HUES64 (cell line): ENCODE data around the gene STARD3.

Experiments
- H3K27ac ChIP-seq: 2 replicates; pipeline ENCODE4 v1.7.0; 2013; ENCODE audit warnings: low read depth, low read length, inconsistent platforms
- H3K27me3 ChIP-seq: 2 replicates; pipeline ENCODE4 v1.6.1; 2013; ENCODE audit warnings: mild to moderate bottlenecking, low read length; ENCODE audit not compliant: insufficient read depth
- H3K36me3 ChIP-seq: 2 replicates; pipeline ENCODE4 v1.6.1; 2013; ENCODE audit warnings: mild to moderate bottlenecking, low read length; ENCODE audit not compliant: insufficient read depth
- H3K4me1 ChIP-seq: 2 replicates; pipeline ENCODE4 v1.6.1; 2013; ENCODE audit warnings: mild to moderate bottlenecking, low read length, moderate library complexity; ENCODE audit not compliant: insufficient read depth
- H3K4me3 ChIP-seq: 2 replicates; pipeline ENCODE4 v1.5.1; 2013; ENCODE audit warnings: mild to moderate bottlenecking, low read length, moderate library complexity
- H3K9ac ChIP-seq: 2 replicates; pipeline ENCODE4 v1.6.1; 2013; ENCODE audit warnings: mild to moderate bottlenecking, low read depth, low read length
- H3K9me3 ChIP-seq: 2 replicates; pipeline ENCODE4 v1.6.1; 2013; ENCODE audit warnings: low read depth, low read length; ENCODE audit not compliant: insufficient read depth
- WGBS: fragments of 150-250, 120-280 bp; methylation state at CpG from one replicate; pipeline ENCODE4 v1.1.7; 2013; ENCODE audit warnings: missing lambda C conversion rate; 5-methylcytosine and 5-hydroxymethylcytosine counted together

The STARD3 gene

GRCh38 chr17:39665642-39666224, 28.8 kb downstream of the STARD3 start:
- Histone ChIP-seq H3K4me1 (peaks cover 21% of the 10 kb centered on the region), H3K27me3 (peaks cover 44% of the 10 kb centered on the region), H3K36me3 (0 out of 2 replicates have a peak, but pooled peaks cover 5% of the 10 kb centered on the region), H3K27ac (no peak overlapping the region), H3K4me3 (no peak overlapping the region), H3K9ac (no peak overlapping the region), H3K9me3 (no peaks in the 10 kb centered on the region)
- 69% methylated on average over 17 of the region's 17 CpGs for WGBS

GRCh38 chr17:39666231-39666600, 29.3 kb downstream of the STARD3 start:
- 0 out of 2 replicates have a peak, but pooled peaks cover 1% of the 10 kb centered on the region for H3K36me3 ChIP-seq
- H3K27ac ChIP-seq = no peak overlapping the region
- WGBS = 58% methylated on average over 2 of the region's 2 CpGs
- no peak overlapping the region for H3K9ac ChIP-seq
- peaks cover 21% of the 10 kb centered on the region for H3K4me1 ChIP-seq
- peaks cover 44% of the 10 kb centered on the region for H3K27me3 ChIP-seq
- H3K9me3 ChIP-seq = no peaks in the 10 kb centered on the region
- no peak overlapping the region for H3K4me3 ChIP-seq

GRCh38 chr17:39666601-39667261, 29.8 kb downstream of the STARD3 start:
- Histone ChIP-seq H3K27ac (no peak overlapping the region), H3K9me3 (no peaks in the 10 kb centered on the region), H3K4me3 (peak overlapping the region; percentile 54; the same call in 1 of the 2 replicates), H3K36me3 (no peaks in the 10 kb centered on the region), H3K4me1 (peaks cover 21% of the 10 kb centered on the region), H3K9ac (no peak overlapping the region), H3K27me3 (peaks cover 44% of the 10 kb centered on the region)
- 73% methylated on average over 11 of the region's 11 CpGs for WGBS

GRCh38 chr17:39667262-39667944, 30.5 kb downstream of the STARD3 start:
- H3K27ac ChIP-seq = no peak overlapping the region
- H3K27me3 ChIP-seq = peaks cover 44% of the 10 kb centered on the region
- WGBS = 4% methylated on average over 49 of the region's 49 CpGs
- H3K36me3 ChIP-seq = no peaks in the 10 kb centered on the region
- no peaks in the 10 kb centered on the region for H3K9me3 ChIP-seq
- H3K9ac ChIP-seq = no peak overlapping the region
- H3K4me1 ChIP-seq = peaks cover 21% of the 10 kb centered on the region
- peak overlapping the region; percentile 54 for H3K4me3 ChIP-seq

GRCh38 chr17:39667945-39668924, 31.3 kb downstream of the STARD3 start, which contains the start of gene PNMT:
Gene PNMT, plus strand, starts transcription at chr17:39668453. Its CDS starts 23 bp downstream, at chr17:39668476.
- H3K4me3 ChIP-seq = peak within 1 kb of the TSS; percentile 54
- no peaks in the 10 kb centered on the region for H3K9me3 ChIP-seq
- peak within 1 kb of the TSS; percentile 55; the same call in 1 of the 2 replicates for H3K9ac ChIP-seq
- 2% methylated on average over 85 of the region's 85 CpGs for WGBS
- no peaks in the 10 kb centered on the region for H3K36me3 ChIP-seq
- peaks cover 17% of the 10 kb centered on the region for H3K4me1 ChIP-seq
- H3K27ac ChIP-seq = no peak within 1 kb of the TSS
- peaks cover 44% of the 10 kb centered on the region for H3K27me3 ChIP-seq

- Histone ChIP-seq H3K27me3 (peaks cover 44% of the 10 kb centered on the region), H3K9me3 (no peaks in the 10 kb centered on the region), H3K4me3 (no peak overlapping the region), H3K9ac (no peak overlapping the region), H3K4me1 (0 out of 2 replicates have a peak, but pooled peaks cover under 1% of the 10 kb centered on the region), H3K27ac (no peak overlapping the region), H3K36me3 (no peaks in the 10 kb centered on the region)
- 93% methylated on average over 23 of the region's 23 CpGs for WGBS
These were observed 33.2 kb downstream of the STARD3 start for GRCh38 chr17:39669897-39670735.

- H3K4me1 ChIP-seq = no peaks in the 10 kb centered on the region
- H3K9ac ChIP-seq = no peak overlapping the region
- WGBS = 78% methylated on average over 4 of the region's 4 CpGs
- H3K27ac ChIP-seq = no peak overlapping the region
- peaks cover 41% of the 10 kb centered on the region for H3K27me3 ChIP-seq
- H3K9me3 ChIP-seq = no peaks in the 10 kb centered on the region
- no peaks in the 10 kb centered on the region for H3K36me3 ChIP-seq
- no peak overlapping the region for H3K4me3 ChIP-seq
These were observed 33.8 kb downstream of the STARD3 start for GRCh38 chr17:39670746-39671145.

GRCh38 chr17:39671651-39672521, 34.9 kb downstream of the STARD3 start:
- H3K4me3 ChIP-seq = no peak overlapping the region
- 78% methylated on average over 19 of the region's 19 CpGs for WGBS
- H3K27me3 ChIP-seq = peaks cover 30% of the 10 kb centered on the region
- H3K27ac ChIP-seq = no peak overlapping the region
- no peaks in the 10 kb centered on the region for H3K4me1 ChIP-seq
- H3K9ac ChIP-seq = no peak overlapping the region
- H3K9me3 ChIP-seq = no peaks in the 10 kb centered on the region
- peaks cover 5% of the 10 kb centered on the region; the same call in 1 of the 2 replicates for H3K36me3 ChIP-seq

- H3K4me1 ChIP-seq = no peaks in the 10 kb centered on the region
- peaks cover 22% of the 10 kb centered on the region for H3K27me3 ChIP-seq
- H3K36me3 ChIP-seq = peaks cover 7% of the 10 kb centered on the region; the same call in 1 of the 2 replicates
- H3K9ac ChIP-seq = no peak overlapping the region
- H3K9me3 ChIP-seq = no peaks in the 10 kb centered on the region
- WGBS = 91% methylated on average over 15 of the region's 15 CpGs
- H3K27ac ChIP-seq = no peak overlapping the region
- no peak overlapping the region for H3K4me3 ChIP-seq
These were observed 35.8 kb downstream of the STARD3 start for GRCh38 chr17:39672522-39673334.
